Right lung (tissue), 5 donors: Measurements from ENCODE around the gene PDE4D. TPM values are rescaled to one million over a fixed set of nuclear protein-coding genes. Genes with fewer than 3 reads are reported as not detected.
"Not testable (repeated sequence)": the region's sequence is repeated elsewhere in the genome, so short reads cannot be mapped to it uniquely, and the experiment has no call there.

Experiments used
- DNase-seq, 2 donors: peaks; one replicate each; pipeline ENCODE4 v3.0.0-alpha.2; 2013
- polyA plus RNA-seq, 5 donors: library from polyadenylated mRNA; unstranded; fragments of 120-200 nt; gene quantifications; one replicate each; pipeline versions ENCODE4 v1.2.1 to v1.2.3, GENCODE V29; 2013; ENCODE audit warnings: inconsistent platforms in 1 of 5, low replicate concordance in 1 of 5; ENCODE audit not compliant: insufficient read length in 5 of 5, insufficient read depth in 1 of 5

PDE4D gene
- polyA plus RNA-seq, 5 donors, result 14.6 to 27.4 (median 22.0) TPM

DNA sequence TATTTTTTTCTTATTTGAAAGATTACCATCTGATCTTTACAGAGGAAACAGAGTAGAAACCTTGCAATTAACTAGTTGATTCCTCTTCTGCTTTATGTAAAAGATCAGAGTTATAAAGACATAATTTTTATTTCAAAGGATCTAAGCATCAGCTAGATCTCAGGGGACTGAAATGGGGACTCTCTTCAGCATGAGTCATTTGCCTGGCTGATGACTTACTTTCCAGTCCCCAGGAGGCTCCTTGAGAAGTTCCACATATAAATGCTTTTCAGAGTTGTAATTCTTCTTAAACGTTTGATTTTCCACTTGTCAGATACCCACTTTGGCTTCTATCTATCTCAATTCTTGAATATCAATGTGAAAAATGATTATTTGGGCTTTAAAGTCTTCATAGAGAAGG, 921.2 kb downstream of the PDE4D start:
- DNase-seq, result no peak

DNA sequence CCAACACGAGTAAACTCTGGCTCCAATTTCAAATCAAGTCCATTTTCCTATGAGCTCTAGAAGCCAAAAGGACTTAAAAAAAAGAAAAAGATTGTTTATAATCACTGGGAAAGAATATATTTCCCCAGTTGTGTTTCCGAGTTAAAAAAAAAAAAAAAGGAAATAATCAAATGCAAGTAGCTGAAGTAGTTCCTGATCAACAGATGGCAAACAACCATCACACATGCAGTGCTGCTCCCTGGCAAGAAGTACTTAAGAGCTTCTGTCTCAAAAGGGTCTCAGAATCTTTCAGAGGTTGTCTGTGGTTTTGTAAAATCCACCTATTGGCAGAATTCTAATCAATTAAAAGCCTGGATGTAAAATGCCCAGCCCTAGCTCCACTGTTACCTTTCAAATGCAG, 922.8 kb downstream of the PDE4D start:
- DNase-seq, result peak; percentile 14 to 27

DNA sequence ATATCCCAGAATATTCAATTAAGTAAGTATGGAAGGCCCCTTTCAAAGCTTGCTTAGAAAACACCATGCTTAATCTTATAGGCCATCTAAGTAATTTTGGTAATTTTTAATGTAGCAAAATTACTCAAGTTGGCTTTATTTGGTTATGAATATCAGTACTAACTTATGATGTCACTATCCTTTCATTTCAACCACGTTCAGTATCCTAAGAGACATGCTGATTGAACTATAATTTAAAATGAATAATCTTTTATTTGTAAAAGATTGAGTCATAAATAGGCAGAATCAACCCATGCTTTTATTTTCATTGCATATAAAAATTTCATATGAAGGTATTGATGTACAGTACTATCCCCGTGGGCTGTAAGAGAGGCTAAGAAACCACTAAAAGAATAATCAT, 923.7 kb downstream of the PDE4D start:
- DNase-seq, result no peak

DNA sequence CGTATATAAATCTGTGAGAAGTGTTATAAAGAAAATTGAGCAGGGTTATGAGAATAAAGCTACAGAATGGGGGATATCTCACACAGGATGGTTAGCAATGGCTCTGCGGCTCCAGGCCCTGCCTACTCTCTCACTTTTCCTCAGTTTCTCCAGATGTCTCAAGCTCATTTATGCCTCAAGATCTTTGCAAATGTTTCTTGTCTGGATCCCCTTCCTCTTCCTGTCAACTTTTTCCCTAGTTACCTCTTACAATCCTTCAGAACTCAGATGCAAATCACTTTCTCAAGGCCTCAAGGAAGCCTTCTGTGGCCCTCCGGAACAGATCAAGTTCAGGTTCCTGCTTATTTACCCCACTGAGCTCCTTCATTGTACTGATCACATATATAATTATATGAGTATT, 924.3 kb downstream of the PDE4D start:
- DNase-seq, result no peak

DNA sequence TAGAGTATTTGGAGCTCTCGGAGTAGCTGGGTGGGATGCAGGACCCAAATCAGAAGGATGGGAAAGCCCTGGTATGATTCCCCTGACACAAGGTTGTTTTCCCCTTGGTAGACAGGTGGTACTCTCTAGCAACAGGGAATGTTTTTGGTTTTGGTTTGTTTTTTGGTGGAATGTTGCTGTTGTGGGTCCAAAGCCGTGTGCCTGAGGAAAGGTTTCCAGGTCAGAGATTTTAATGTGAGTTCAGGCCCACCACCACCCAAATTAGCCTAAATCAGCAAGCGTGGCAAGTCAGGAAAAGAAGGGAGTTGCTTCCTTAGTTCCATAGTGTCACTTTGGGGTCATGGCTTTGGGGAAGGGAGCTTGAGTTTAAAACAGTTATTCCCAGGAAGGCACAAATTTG, 925.2 kb downstream of the PDE4D start:
- no peak for DNase-seq

DNA sequence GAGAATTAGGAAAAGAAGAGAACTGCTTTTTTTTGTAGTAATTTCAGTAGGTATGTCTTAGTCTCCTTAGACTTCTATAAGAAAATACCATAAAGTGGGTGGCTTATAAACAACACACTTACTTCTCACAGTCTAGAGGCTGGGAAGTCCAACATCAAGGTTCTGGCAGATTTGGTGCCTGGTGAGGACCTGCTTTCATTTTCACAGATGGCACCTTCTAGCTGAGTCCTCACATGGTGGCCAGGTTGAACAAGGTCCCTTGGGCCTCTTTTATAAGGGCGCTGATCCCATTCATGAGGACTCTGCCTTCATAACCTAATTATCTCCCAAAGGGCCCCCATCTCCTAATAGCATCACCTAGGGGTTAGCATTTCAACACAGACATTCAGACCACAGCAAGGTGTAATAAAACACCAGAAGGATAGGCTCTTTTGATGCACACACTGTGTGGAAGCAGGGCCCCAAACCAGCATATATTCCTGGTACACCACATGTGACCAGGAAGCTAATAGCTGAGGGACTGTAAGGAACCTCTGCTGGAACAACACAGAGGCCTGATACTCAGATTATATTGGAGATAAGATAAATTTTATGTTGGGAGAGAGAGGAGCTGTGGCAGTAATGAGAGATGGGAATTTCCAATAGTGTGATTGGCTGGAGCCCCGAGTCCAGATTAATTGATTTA, 925.8 kb downstream of the PDE4D start:
- DNase-seq, result no peak

DNA sequence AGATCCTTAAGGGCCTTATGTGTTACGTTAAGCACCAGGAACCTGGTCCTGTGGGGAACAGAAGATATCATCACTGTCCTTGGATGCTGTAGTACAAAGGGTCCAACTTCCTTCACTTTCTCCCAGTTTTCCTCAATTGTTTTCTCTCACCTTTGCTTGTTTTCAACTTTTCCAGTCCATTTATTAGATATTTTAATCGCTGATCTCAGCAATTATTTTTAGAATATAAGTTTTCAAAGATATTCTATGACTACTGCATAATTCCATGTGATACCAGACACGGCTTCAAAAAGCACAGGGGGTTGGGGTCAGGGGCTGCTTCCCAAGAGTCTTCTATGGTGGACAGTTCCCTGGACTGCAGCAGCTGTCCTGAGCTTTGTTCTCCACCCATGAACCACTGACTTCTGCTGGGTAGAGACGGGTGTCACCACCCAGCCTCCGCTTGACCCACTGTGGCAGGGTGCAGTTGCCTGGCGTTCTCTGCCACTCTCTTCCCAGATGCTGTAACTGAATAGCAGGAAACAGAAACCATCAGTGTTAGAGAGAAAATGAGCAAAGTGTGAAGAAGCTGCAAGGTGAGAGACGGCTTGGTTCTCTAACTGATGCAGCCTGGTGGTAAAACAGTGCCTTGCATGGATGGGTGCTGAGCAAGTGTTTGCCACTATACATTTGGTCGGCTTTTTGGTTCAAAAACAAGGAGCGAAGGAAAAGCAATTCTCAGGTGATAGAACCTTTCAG, 927.7 kb downstream of the PDE4D start:
- no peak for DNase-seq

DNA sequence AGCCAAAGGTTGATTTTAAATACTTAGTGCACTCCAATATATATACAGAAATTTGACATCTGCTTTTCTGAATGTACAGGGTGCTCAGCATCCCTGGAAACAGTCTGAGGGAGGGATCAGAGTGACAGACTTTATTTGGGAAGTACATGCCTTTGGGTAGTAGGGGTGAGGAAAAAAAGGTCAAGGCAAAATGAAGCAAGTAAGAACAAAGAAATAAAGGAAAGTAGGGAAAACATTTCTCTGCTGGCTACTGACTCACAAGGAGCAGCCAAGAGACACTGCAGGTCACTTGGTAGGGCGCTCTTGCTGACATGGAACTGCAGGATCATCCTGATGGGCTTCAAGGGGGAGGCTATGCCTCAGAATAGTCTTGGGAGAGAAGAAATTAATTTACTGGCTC, 929.7 kb downstream of the PDE4D start:
- no peak for DNase-seq

DNA sequence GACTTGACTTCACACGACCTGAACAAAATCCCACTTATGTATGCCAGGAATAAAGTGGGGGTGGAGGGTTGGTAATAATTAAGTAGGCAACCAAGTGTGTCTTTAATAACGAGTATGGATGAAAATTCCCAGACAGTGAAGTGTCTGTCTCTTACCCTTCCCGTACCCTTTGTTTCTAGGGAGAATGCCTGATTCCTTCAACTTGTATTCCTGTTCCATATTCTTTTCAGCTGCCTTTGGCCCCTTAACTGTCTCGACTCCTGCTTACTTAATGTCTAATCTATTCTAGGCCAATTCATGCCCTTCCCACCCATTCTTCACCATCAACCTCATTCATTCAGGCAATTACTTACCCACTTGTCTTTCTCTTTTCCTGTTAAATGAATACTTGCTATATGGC, 930.2 kb downstream of the PDE4D start:
- DNase-seq, result no peak

DNA sequence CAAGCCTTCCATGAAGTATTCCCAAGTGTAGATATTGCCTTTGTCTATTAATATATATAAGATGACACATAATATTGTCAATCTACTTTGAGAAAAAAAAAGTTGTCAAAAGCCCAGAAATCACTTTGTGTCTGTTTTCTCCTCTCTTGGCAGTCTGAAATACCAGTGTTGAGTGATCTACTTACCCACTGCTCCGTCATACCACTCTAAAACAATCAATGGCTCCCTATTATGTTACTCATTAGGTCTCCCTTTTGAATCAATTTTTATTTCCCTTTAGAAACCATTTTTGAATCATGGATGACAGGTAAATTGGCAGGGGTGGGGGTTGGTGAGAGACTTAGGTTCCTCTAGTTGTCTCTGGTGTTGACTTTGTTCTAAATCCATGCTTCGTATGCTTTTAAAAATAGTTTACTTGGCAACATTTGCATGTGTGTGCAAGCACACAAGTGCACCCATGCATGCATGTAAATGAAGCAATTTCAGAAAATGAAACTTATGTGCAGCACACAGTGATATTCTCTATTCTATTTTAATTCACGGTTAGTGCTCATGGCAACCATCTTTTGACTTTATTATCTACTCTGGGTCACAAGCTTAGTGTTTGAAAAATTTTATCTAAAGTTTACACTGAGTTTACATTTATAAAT, 931.8 kb downstream of the PDE4D start:
- no peak for DNase-seq

DNA sequence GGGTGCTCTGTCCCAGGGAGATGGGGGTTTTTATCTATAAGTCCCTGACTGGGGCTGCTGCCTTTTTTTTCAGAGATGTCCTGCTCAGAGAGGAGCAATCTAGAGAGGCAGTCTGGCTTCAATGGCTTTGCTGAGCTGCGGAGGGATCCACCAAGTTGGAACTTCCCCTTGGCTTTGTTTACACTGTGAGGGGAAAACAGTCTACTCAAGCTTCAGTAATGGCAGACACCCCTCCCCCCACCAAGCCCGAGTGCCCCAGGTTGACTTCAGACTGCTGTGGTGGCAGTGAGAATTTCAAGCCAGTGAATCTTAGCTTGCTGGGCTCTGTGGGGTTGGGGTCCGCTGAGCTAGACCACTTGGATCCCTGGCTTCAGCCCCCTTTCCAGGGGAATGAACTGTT, 934.8 kb downstream of the PDE4D start:
- no peak for DNase-seq

DNA sequence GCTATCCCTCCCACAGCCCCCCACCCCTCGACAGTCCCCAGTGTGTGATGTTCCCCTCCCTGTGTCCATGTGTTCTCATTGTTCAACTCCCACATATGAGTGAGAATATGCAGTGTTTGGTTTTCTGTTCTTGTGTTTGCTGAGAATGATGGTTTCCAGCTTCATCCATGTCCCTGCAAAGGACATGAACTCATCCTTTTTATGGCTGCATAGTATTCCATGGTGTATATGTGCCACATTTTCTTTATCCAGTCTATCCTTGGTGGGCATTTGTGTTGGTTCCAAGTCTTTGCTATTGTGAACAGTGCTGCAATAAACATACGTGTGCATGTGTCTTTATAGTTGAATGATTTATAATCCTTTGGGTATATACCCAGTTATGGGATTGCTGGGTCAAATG, 940.3 kb downstream of the PDE4D start:
- DNase-seq, result not testable (repeated sequence)

DNA sequence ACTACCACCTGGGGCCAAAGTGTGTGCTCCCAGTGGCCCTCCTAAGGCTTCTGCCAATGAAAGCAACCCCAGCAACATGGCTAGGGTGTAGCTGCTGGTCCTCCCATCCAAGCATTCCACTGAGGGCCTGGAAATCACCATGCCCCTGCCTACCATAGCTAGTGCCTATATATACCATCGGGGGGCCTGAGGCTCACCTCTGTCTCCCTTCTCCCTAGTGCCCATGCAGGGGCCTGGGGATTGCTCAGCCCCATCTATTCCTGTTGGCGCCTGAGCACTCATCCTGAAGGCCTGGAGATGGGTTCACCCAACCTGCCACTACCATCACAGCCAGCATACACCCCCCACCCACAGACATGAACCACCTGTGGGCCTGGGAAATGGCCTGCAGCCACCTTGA, 943.3 kb downstream of the PDE4D start:
- no peak for DNase-seq

DNA sequence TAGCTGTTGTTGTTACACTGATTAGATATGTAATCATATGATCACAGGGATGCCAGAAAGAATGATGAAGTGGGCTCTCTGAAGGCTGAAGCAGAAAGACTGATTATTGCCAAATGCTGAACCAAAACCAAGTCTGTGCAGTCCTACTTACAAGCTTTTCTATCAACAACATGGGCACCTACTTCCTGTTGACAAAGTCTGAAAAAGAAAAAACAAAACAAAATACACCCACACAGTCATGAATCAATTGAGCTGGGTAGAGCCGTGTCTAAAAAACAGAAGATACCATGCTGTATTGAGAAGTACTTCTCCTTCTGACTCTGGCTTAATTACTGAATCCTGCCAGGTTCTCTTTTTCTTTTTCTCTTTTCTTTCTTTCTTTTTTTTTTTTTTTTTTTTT, 947.3 kb downstream of the PDE4D start:
- no peak for DNase-seq

DNA sequence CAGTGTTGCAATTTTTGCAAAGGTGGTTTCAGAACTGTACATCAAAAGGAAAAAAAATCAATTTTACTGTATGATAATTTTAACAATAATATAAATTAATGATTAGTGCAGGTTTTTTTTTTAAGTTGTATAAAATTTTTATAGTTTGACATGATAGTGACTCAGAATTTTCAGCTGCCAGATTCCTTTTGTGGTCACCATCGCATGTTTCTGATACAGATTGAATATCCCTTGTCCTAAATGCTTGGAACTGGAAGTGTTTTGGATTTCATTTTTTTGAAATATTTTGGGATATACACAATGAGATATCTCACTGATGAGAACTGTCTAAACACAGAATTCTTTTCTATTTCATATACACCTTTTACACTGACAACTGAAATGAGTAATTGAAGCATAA, 949.3 kb downstream of the PDE4D start:
- no peak for DNase-seq

DNA sequence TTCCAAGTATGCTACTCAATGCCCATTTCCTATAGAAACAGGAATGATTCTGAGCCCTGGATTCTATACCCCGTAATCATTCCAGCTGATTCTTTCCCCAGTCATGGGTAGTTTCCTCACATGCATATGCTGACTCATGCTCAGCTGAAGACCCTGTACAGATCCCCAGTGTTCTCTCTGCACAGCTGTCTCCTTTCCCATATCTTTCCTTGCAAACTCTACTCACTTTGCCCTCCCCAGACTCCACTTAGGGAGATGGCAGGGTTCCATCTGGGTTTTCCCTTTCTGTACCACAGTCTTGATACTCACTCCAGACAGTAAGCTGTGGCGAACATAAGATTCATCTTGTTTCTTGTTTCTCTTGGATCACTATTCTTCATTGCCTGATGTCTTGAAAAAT, 953.1 kb downstream of the PDE4D start:
- DNase-seq, result no peak

DNA sequence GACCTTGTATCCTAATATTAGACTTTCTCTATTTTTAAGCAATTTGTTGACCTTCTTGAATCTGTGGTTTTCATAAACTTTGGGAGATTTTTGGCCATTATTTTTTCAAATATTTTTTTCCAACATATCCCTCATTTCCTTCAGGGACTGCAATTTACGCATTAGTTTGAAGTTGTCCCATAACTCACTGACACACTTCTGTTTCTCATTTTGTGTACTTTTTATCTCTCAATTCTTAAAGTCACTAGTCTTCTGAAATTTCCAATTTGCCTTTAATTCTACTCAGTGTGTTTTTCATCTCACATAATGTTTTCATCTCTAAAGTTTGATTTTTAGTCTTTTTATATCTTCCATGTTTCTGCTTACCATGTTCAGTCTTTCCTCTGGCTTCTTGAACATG, 953.9 kb downstream of the PDE4D start:
- DNase-seq, result no peak

DNA sequence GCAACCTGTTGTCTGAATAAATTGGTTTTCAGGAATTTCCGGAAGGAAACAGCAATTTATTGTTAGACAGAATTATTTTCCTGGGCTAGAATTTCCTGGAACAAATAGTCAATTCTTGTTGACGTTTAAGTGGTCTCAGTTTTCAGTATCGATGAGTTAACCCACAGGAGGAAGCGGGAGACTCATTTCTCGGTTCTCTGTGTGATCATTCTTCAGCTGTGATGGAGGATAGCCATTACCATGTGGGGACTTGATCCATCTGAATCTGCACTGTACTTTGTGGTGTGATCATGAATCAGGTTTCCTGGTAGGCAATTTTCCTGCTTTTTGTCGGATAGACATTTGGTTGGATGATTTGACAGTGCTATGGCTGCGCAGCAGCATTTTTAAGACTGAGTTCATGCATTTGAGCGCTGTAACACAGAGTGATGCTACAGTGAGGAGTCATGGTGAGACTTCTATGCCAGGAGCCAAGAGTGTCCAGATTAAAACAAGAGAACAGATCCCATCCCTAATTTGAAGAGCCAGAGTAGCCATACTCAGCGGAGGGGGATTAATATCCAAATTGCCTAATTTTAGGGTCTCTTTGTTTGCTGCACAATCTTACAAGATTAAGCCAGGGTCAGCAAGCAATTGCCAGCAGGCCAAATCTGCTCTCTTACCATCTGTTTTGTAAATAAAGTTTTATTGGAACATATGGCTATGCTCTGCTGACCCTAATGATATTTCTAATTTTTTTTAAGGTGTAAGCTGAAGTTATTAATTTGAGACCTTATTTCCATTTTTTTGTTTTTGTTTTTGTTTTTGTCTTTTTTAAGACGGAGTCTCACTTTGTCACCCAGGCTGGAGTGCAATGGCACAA, 954.7 kb downstream of the PDE4D start:
- no peak for DNase-seq

DNA sequence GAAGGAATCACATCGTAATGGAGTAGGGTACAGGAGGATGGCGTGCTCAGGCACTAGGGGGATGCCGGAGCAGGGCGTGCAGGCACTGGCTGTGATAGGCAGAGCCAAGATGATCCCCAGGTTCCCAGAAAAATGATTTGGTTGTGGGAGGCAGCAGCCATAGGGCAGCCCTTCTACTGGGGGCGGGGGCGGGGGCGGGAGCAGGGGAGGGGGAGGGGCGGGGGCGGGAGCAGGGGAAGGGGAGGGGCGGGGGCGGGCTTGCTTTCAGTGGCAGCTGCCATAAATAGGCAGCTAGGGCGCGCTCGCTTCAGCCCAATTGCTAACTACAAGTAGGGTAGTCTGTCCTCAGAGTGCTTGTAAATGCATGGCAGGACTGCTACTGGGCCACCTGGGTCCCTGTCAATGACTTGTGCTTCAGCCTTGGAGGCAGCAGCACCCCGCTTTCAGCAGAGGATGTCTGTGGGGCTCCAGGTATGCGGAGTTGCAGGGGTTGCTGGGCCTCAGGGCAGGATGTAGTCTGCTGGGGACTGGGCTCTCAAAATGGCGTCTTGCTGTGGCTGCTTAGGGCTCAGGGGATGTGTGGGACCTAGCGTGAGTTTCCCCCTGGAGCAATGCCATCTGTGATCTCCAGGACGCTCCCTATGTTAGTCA, 956.4 kb downstream of the PDE4D start:
- DNase-seq, result no peak

DNA sequence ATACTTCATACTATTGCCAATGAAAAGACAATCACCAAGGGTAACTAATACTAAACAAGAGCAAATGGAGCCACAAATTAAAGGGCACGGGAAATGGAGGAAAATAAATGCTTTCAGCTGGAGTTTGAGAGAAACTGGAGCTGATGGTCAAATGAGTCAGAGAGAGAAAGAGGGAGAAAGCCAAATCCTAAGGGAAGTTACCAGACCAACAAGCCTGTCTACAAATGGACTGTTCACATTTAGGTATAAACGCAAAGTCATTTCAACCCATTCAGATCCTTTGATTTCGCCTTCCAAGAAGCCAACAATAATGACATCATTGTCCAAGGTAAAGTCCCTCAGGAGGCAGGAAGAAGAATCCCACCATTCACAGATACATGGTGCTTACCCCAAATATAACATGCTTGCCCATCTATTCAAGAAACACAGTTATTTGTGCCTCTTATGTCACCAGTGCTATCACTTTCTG, 958.9 kb downstream of the PDE4D start:
- DNase-seq, result no peak

DNA sequence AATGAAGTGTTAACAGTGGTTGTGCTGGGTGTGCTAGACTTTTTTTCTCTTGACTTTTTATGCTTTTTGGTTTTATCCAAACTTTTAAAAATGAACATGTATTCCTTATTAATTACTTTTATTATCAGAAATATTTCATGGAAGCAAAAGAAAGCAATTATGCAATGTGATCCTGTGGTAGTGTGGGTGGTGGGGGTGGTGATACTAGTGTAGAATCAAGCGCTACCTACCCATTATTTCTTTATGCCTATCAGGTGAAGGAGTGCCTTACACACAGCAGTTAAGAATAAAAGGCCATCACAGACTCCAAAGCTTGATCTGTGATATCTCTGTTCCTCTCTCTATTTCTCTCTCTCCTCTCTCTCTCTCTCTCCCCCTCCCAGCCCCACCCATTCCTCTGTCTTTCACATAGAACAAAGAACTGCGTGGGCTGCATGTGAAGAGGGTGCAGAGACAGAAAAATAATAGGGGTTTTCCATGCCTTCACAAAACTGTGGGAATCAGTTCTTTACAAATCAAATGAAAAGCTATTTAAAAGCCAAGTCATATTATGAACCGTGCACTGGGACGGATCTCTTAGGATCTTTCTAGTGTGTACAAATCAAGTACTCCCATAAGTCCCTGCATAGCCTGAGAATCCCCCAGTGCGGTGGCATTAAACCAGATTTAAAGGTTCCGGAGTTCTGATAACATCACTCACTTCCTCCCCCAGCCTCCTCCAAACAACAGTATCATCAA, 959.5 kb downstream of the PDE4D start:
- no peak for DNase-seq
